NCI-H2196 treated with DMSO at 0.1 percent for 48 hours (cell line): ENCODE measurements around the gene TMEM53.

Source experiments
- DNase-seq: peaks from one replicate; lab custom pipeline; 2025; ENCODE audit not compliant: unreplicated experiment; lab: John Stamatoyannopoulos, UW

TMEM53 gene

GRCh38 chr1:44648529-44649250 lies 25.6 kb downstream of the TMEM53 start:
- no peak for DNase-seq

DNA sequence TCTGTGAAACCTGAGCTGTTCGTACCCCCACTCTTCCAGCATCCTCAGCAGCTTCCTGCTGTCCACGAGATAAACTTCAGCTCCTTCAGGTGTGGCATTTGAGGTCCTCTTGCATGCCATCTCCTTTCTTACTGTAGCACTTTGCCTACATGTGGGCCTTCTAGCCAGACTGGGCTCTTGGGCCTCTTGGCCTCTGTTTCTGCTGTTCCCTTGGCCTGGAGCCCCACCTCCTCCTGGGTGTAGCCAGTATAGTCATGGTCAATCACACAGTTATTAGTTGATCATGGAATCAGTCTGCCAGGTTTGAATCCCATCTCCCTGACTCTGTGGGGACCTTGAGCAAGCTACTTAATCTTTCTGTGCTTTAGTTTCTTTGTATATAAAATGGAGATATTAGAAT lies 26.4 kb downstream of the TMEM53 start:
- no peak for DNase-seq

DNA sequence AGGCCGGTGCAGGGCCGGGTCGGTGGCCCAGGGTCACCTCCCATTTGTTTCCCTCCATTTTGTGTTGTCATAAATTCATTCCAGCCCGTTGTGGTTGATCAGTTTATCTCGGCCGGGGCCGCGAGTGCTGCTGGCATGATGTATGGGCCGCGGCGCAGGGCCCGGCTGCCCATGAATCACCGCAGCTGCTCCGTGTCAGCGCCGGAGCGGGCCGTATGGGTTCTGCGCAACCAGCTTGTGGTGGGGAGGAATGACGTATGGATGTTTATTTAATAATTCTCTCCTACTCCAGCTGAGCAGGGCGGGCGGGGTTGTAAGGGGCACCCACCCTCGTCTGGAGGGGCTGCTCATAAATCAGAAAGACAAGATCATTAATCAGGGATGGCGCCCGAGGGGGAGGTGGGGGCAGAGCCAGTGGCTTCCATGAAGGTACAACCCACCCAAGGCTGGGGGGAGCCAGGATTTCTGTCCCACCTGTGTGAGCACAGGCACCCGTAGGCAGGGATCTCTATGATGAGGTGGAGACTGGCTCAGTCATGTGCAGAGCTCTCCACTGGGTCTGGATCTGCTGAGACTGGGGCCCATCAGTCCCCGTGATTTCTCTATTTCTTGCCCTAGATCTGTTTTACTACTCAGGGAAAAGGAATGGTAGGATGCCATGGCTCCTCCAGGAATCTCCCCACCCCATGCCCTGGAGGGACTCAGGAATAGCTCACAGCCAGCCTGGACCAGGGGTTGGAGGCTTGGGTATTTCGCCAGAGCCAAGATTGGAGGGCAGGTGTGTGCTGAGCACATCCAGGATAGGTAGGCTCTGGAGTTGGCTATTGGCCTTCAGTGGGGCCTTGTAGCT lies 27.8 kb downstream of the TMEM53 start:
- DNase-seq = no peak

DNA sequence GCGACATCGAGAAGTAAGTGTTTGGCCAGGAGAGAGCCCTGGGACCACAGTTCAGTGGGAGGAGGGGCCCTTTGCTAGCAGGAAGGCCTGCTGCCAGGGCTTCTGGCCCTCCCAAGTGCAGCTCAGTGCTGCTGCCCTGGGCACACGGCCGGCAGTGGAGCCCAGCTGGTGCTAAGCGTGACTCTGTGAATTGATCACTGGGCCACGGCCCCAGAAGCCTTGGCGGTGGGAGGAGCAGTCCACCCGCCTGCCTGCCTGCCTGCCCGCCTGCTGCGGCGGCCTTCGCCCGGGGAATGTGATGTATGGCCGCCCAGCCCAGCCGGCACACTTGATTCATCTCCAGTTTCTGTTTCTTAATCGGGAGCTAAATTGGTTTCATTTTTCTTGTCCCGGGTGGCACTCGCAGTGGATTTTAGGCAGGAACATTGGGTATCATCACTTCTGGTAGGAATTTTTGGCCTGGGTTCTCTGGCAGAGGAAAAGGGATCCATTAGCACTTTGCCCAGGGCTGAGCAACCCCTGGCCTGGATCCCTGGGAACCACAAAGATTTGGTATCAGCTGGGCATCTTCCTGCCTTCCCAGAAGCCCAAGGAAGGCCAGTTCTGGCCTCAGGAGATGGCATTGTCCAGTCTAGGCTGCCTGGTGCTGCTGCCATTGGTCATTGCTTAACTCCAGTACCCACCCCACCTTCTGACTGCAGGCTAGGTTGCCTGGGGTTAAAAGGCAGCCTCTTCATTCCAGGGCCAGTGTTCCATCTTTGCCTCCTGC lies 28.6 kb downstream of the TMEM53 start:
- peak; percentile 41 for DNase-seq

GRCh38 chr1:44644806-44645205 lies 29.5 kb downstream of the TMEM53 start:
- DNase-seq = no peak

DNA sequence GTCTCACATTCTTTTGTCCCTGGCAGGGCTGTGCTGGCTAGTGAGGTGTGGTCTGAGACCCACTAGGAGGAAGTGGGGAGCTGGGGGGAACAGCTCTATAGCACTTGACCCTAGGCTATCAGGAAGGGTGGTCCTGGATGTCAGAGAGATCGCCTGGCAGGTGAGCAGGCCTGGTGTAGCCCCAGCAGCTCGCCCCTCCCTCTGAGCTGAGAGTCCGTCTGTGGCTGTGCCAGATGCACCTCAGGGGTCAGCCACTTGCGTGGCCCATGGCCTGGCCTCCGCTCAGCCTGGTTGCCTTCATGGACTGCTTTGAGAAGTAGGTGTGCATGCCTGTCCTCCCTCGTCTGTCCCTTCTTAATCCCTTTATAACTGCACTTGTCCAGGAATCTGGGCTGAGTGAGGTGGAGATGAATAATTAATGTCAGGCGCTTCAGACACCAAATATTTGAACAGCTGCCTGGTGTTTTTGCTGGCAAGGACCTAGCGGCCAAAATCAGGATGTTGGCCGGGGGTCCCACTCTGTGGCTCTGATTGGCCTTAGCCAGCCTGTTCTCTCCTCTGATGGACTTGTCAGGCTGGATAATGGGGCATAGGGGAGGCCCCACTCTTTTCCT lies 30.5 kb downstream of the TMEM53 start:
- no peak for DNase-seq

GRCh38 chr1:44642925-44643324 lies 31.4 kb downstream of the TMEM53 start:
- DNase-seq = no peak

- no peak for DNase-seq
Measured at GRCh38 chr1:44642255-44642654, 32.0 kb downstream of the TMEM53 start.

DNA sequence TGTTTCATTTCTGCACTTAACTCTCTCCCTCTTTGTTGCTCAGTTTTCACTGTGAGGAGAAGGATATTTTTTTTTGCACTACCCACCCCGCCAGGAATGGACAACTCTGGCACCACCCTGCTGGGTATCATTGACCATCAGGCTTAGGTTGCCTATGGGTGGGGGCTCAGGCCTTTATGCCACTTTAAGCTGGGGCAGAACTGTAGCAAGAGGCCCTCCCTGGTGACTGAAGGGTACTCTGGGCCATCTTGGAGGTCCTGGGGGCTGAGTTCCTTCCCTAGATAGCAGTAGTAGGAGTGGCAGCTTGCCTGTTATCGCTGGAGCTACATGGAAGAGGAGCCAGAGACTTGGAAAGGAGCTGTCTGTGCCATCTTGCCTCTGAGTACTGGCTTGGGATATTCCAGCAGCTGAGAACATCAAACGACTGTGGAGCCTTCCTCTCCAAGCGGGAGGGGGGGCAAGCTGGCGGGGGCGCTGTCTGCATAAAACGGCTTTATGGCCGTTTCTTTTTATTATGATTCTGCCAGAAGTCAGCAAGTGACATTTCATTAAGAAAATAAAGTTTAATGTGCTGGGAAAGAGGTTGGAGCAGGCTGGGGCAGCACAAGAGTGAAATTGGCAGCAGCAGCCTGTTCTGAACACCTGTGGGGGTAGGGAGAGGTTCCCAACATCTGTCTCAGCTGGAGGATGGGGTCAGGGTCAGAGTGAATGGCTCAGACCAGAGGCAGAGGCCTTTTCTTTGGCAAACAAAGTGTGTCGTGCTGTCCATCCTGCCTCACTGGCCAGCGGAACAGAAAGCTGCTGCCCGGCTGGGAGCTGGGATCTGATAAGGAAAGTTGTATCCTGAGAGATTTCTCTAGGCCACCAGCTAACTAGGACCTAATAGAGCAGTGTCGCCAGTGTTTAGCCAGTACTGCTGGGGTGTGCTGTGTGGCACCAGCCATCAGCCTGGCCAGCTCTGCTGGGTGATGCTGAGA lies 32.9 kb downstream of the TMEM53 start:
- no peak for DNase-seq

- DNase-seq = no peak
Measured at GRCh38 chr1:44640200-44640853, 34.0 kb downstream of the TMEM53 start.

- no peak for DNase-seq
Measured at GRCh38 chr1:44637702-44638411, 36.4 kb downstream of the TMEM53 start.

DNA sequence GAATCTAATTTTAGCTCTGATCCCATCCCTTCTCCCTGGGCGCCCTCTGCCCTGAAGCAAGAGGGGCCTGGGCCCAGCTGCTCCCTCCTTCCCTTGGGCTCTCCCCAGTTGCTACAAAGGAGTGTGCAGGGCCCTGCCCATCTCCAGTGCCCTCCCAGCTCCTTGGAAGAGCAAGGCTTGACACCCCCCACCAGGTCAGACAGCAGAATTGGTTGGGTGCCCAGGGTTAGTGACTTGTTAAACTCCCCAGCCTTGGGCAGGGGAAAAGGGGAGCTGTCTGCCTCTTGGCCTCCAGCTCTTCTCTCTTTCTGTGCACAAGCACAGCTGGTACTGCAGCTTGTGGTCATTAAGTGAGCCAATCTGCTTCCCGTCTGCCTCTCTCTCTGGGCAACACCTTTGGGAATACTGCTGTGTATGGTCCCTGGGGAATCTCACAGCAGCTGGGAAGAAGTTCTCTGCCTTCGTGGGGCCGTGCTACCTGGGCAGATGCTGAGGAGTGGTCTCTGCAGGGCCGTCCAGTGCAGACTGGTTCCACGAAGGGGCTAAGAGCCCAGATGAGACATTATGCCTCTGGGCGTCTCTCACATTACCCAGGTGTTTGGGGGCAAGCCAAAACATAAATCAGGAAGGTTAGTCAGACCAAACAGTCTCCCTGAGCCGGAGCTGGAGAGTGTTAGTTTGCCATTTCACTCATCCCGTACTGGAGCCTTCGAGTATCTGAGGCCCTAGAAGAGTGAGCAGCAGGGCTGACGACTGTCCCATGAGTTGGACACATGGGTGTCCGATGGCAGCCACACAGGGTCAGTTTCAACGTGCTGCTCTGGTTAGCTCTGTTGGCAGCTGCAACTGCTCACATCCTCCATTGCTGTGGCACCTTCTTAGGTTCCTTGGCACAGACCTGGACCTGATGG lies 37.3 kb downstream of the TMEM53 start:
- no peak for DNase-seq

GRCh38 chr1:44636083-44636687 lies 38.1 kb downstream of the TMEM53 start:
- no peak for DNase-seq

GRCh38 chr1:44635439-44635838 lies 38.8 kb downstream of the TMEM53 start:
- DNase-seq = no peak

DNA sequence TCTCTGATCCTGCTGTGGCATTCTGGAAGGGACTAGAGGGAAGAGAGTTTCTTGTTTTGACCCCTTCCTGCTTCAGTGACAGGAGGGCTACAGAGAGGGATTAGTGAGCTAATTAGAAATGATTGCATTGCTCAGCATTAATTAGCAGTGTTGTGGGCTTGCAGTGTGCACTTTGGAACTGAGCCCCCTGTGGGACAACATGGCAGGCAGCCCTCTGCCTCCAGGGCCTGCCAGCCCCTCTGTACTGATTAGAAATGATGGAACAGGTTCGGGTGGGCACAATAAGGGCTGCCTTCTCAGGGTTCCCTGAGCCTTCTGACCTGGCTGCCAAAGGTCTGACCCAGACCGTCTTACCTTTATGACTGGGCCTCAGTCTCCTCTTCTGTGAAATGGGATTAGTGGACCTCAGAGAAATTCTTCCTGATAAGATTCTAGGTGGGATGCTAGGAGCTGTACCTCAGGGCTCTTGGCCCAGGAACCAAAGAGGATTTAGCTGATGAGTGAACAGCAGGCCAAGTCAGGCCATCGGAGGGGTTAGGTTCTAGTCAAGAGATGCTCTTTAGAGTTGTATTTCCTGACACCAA lies 39.6 kb downstream of the TMEM53 start:
- no peak for DNase-seq

GRCh38 chr1:44632598-44632997 lies 41.7 kb downstream of the TMEM53 start:
- no peak for DNase-seq
